CD14-positive monocyte (primary cell): ENCODE measurements around the gene CYP21A2. TPM values are rescaled to one million over a fixed set of nuclear protein-coding genes. Genes with fewer than 3 reads are reported as not detected.

Experiments used
- DNase-seq, 3 donors: peaks; one replicate each; pipeline ENCODE4 v3.0.0-alpha.2; 2011 to 2022
- H2AFZ ChIP-seq: 2 replicates; pipeline ENCODE4 v1.6.0; 2012; ENCODE audit warnings: mild to moderate bottlenecking, low read depth, low read length, inconsistent platforms; ENCODE audit not compliant: insufficient read depth, poor library complexity, severe bottlenecking
- H3K27ac ChIP-seq, 2 donors: 1 replicate in 1 of 2; 2 replicates in 1 of 2; pipeline ENCODE4 v1.5.1; 2012 to 2013; ENCODE audit warnings: low read length in 2 of 2, control low read depth in 1 of 2, inconsistent platforms in 1 of 2, low read depth in 1 of 2, mild to moderate bottlenecking in 1 of 2
- H3K27me3 ChIP-seq, 2 donors: one replicate each; pipeline versions ENCODE4 v1.6.0 to v1.6.1; 2011 to 2013; ENCODE audit warnings: low read length in 2 of 2; ENCODE audit not compliant: control insufficient read depth in 2 of 2, insufficient read depth in 2 of 2
- H3K36me3 ChIP-seq, 2 donors: replicated peaks in 1 of 2; 1 replicate in 1 of 2; 2 replicates in 1 of 2; pipeline versions ENCODE4 v1.5.1 to v1.6.1; 2012 to 2013; ENCODE audit warnings: low read length in 2 of 2, control low read depth in 1 of 2, inconsistent platforms in 1 of 2, mild to moderate bottlenecking in 1 of 2; ENCODE audit not compliant: insufficient read depth in 2 of 2, control insufficient read depth in 1 of 2
- H3K4me1 ChIP-seq, 2 donors: 1 replicate in 1 of 2; 2 replicates in 1 of 2; pipeline versions ENCODE4 v1.5.1 to v1.6.1; 2012 to 2013; ENCODE audit warnings: low read length in 2 of 2, control low read depth in 1 of 2, inconsistent platforms in 1 of 2, mild to moderate bottlenecking in 1 of 2, moderate library complexity in 1 of 2; ENCODE audit not compliant: insufficient read depth in 2 of 2, control insufficient read depth in 1 of 2
- H3K4me2 ChIP-seq: replicated peaks from 2 replicates; pipeline ENCODE3; 2012; ENCODE audit warnings: low read length, moderate library complexity, mild to moderate bottlenecking; ENCODE audit not compliant: poor library complexity, severe bottlenecking; ENCODE audit errors: extremely low read depth
- H3K4me3 ChIP-seq, 3 experiments: fragments of 200-600 bp in 1 of 3; sonication (generic) in 1 of 3; replicated peaks in 1 of 3; 1 replicate in 2 of 3; 2 replicates in 1 of 3; pipeline ENCODE4 v1.5.1; 2011 to 2013; ENCODE audit warnings: low read length in 3 of 3, mild to moderate bottlenecking in 3 of 3, control low read depth in 2 of 3, low read depth in 2 of 3, inconsistent platforms in 1 of 3, moderate library complexity in 1 of 3
- H3K79me2 ChIP-seq: 2 replicates; pipeline ENCODE4 v1.6.0; 2012; ENCODE audit warnings: mild to moderate bottlenecking, control low read depth, inconsistent platforms, low read length, moderate library complexity; ENCODE audit not compliant: insufficient read depth
- H3K9ac ChIP-seq: 2 replicates; pipeline ENCODE4 v1.6.0; 2017; ENCODE audit warnings: low read length, mild to moderate bottlenecking; ENCODE audit not compliant: insufficient read depth, poor library complexity, severe bottlenecking
- H3K9me3 ChIP-seq, 2 donors: replicated peaks in 1 of 2; 1 replicate in 1 of 2; 2 replicates in 1 of 2; pipeline versions ENCODE4 v1.5.1 to v1.6.1; 2012 to 2013; ENCODE audit warnings: low read length in 2 of 2, control low read depth in 1 of 2; ENCODE audit not compliant: control insufficient read depth in 1 of 2, insufficient read depth in 1 of 2
- H4K20me1 ChIP-seq: 2 replicates; pipeline ENCODE4 v1.6.0; 2012; ENCODE audit warnings: mild to moderate bottlenecking, low read length, control low read depth, moderate library complexity; ENCODE audit not compliant: insufficient read depth
- H3K27ac Mint-ChIP-seq, 7 donors: one replicate each; pipeline ENCODE4 v1.8.0; 2020; ENCODE audit warnings: mild to moderate bottlenecking in 7 of 7, mixed read lengths in 7 of 7, moderate library complexity in 6 of 7, inconsistent platforms in 2 of 7
- H3K27me3 Mint-ChIP-seq, 3 donors: one replicate each; pipeline ENCODE4 v1.8.0; 2021 to 2022; ENCODE audit warnings: low read depth in 3 of 3, mild to moderate bottlenecking in 3 of 3, mixed read lengths in 3 of 3, moderate library complexity in 3 of 3, inconsistent platforms in 1 of 3
- H3K36me3 Mint-ChIP-seq, 2 donors: one replicate each; pipeline ENCODE4 v1.8.0; 2020; ENCODE audit warnings: mixed read lengths in 2 of 2, inconsistent platforms in 1 of 2, mild to moderate bottlenecking in 1 of 2
- H3K4me1 Mint-ChIP-seq: one replicate; pipeline ENCODE4 v1.8.0; 2020; ENCODE audit warnings: mild to moderate bottlenecking, mixed read lengths
- H3K4me3 Mint-ChIP-seq, 2 donors: one replicate each; pipeline ENCODE4 v1.8.0; 2020; ENCODE audit warnings: mild to moderate bottlenecking in 2 of 2, mixed read lengths in 2 of 2, moderate library complexity in 1 of 2
- H3K9me3 Mint-ChIP-seq, 7 donors: one replicate each; pipeline ENCODE4 v1.8.0; 2020 to 2022; ENCODE audit warnings: mixed read lengths in 7 of 7, mild to moderate bottlenecking in 6 of 7, moderate library complexity in 6 of 7, inconsistent platforms in 2 of 7
- CTCF ChIP-seq: fragments of 200-600 bp; IDR thresholded peaks from one replicate; pipeline ENCODE4 v1.8.0; 2022; ENCODE audit warnings: antibody characterized with exemption, mild to moderate bottlenecking
- WGBS: methylation state at CpG from one replicate; pipeline ENCODE4 v1.1.5; 2013; ENCODE audit warnings: missing lambda C conversion rate; ENCODE audit not compliant: insufficient coverage; 5-methylcytosine and 5-hydroxymethylcytosine counted together
- intact Hi-C, 2 donors: fragments of 100-400 bp; cut with micrococcal nuclease; formaldehyde crosslinking; loops; one replicate each; pipeline versions ENCODE4 v1.15.0 to v1.15.1; 2023
- polyA plus RNA-seq, 3 donors: library from polyadenylated mRNA; depleted of rRNA in 1 of 3; unstranded in 2 of 3; stranded (reverse) in 1 of 3; fragments of 300-500 nt in 2 of 3; fragments of >200 nt in 1 of 3; fragmentation: Illumina TruSeq in 2 of 3; gene quantifications; 1 replicate in 2 of 3; 2 replicates in 1 of 3; pipeline ENCODE4 v1.2.3, GENCODE V29; 2012 to 2021

Gene CYP21A2
- polyA plus RNA-seq, 3 donors, result 0.16 TPM; not detected in 2

GRCh38 chr6:32086661-32087573 lies 48.7 kb downstream of the CYP21A2 start:
- Histone ChIP-seq H2AFZ (no peak overlapping the region), H3K27me3 (peaks cover 10 to 34% of the 10 kb centered on the region in 2 donors), H3K4me1 (no peaks in the 10 kb centered on the region), H3K9ac (no peak overlapping the region), H3K36me3 (no peaks in the 10 kb centered on the region), H4K20me1 (no peaks in the 10 kb centered on the region), H3K27ac (no peak overlapping the region), H3K79me2 (no peaks in the 10 kb centered on the region), H3K9me3 (no peaks in the 10 kb centered on the region), H3K4me2 (no peak overlapping the region), H3K4me3 (no peak overlapping the region)
- no peak for TF ChIP-seq CTCF
- peak overlapping the region in 1 of 2 donors; percentile 76 for H3K4me3 Mint-ChIP-seq
- no peak overlapping the region for H3K27ac Mint-ChIP-seq
- no peak for DNase-seq
- H3K9me3 Mint-ChIP-seq, result peaks cover 0 to 3% (median 0%) of the 10 kb centered on the region in 7 donors
- H3K36me3 Mint-ChIP-seq, result no peaks in the 10 kb centered on the region
- intact Hi-C loops, result no loop called here
- no peaks in the 10 kb centered on the region for H3K4me1 Mint-ChIP-seq
- peaks cover 31 to 67% (median 44%) of the 10 kb centered on the region in 3 donors for H3K27me3 Mint-ChIP-seq
- 34% methylated on average over 40 of the region's 45 CpGs for WGBS

GRCh38 chr6:32087574-32088486 lies 49.6 kb downstream of the CYP21A2 start:
- TF ChIP-seq CTCF, result peak; percentile 19
- Histone ChIP-seq H3K27me3 (peaks cover 10 to 34% of the 10 kb centered on the region in 2 donors), H3K27ac (no peak overlapping the region), H3K9me3 (no peaks in the 10 kb centered on the region), H4K20me1 (no peaks in the 10 kb centered on the region), H3K4me3 (no peak overlapping the region), H3K9ac (no peak overlapping the region), H2AFZ (no peak overlapping the region), H3K79me2 (no peaks in the 10 kb centered on the region), H3K36me3 (no peaks in the 10 kb centered on the region), H3K4me2 (no peak overlapping the region), H3K4me1 (no peaks in the 10 kb centered on the region)
- intact Hi-C loops, result no loop called here
- Mint-ChIP-seq H3K9me3 (peaks cover 0 to 3% (median 0%) of the 10 kb centered on the region in 7 donors), H3K36me3 (no peaks in the 10 kb centered on the region), H3K4me1 (no peaks in the 10 kb centered on the region), H3K4me3 (no peak overlapping the region), H3K27me3 (peaks cover 31 to 69% (median 43%) of the 10 kb centered on the region in 3 donors), H3K27ac (no peak overlapping the region)
- DNase-seq, result peak; percentile 14 to 36 (median 14)
- WGBS, result 6% methylated on average over 27 of the region's 50 CpGs
